Mammary epithelial cell (primary cell): Measurements from ENCODE around the gene DGAT2.

ENCODE experiments used
- CTCF ChIP-seq, 2 donors: IDR thresholded peaks in 1 of 2; conservative IDR thresholded peaks in 1 of 2; 2 replicates each; pipeline ENCODE4 v1.5.1; 2011 to 2012; ENCODE audit warnings: inconsistent platforms in 2 of 2, low read length in 2 of 2, mild to moderate bottlenecking in 2 of 2, control low read depth in 1 of 2, low read depth in 1 of 2; ENCODE audit not compliant: insufficient read depth in 1 of 2; ENCODE audit errors: extremely low read depth in 1 of 2
- EZH2 ChIP-seq: IDR thresholded peaks from 2 replicates; pipeline ENCODE4 v1.6.1; 2012; ENCODE audit warnings: low read length, inconsistent platforms, borderline replicate concordance

- TF ChIP-seq CTCF (conservative IDR thresholded peaks at IDR 0.05 in 1 of 2, IDR thresholded peaks at IDR 0.05 in 1 of 2; ENCODE audit: extremely low read depth in 1 of 2, insufficient read depth in 1 of 2, low read depth in 1 of 2, low read length in 2 of 2) (no peak), EZH2 (no peak)
Measured at GRCh38 chr11:75759832-75760231, 8.7 kb upstream of the DGAT2 start.
